Vagina (tissue), 2 donors: ENCODE results near the gene RFX4. TPM values are rescaled to one million over a fixed set of nuclear protein-coding genes. Genes with fewer than 3 reads are reported as not detected.

Source experiments
- DNase-seq, 2 donors: peaks; one replicate each; pipeline ENCODE4 v3.0.0-alpha.2; 2017; ENCODE audit errors: extremely low spot score in 2 of 2
- H3K27ac ChIP-seq: fragments of 200-600 bp; sonication (generic); one replicate; pipeline ENCODE4 v1.5.1; 2019
- H3K27me3 ChIP-seq: fragments of 200-600 bp; sonication (generic); one replicate; pipeline ENCODE4 v1.5.1; 2019
- H3K36me3 ChIP-seq, 2 donors: fragments of 200-600 bp; sonication (generic); one replicate each; pipeline ENCODE4 v1.5.1; 2017 to 2019
- H3K4me1 ChIP-seq: fragments of 200-600 bp; sonication (generic); one replicate; pipeline ENCODE4 v1.5.1; 2019
- H3K4me3 ChIP-seq, 2 donors: fragments of 200-600 bp; sonication (generic); 1 replicate in 1 of 2; 2 replicates in 1 of 2; pipeline ENCODE4 v1.5.1; 2016 to 2019
- H3K9me3 ChIP-seq: fragments of 200-600 bp; sonication (generic); one replicate; pipeline ENCODE4 v1.5.1; 2019
- POLR2A ChIP-seq, 2 donors: fragments of 450-650 bp; IDR thresholded peaks; one replicate each; pipeline ENCODE4 v1.6.1; 2017; ENCODE audit warnings: antibody characterized with exemption in 2 of 2, mild to moderate bottlenecking in 2 of 2, moderate library complexity in 2 of 2
- POLR2AphosphoS5 ChIP-seq, 2 donors: sonication (generic); formaldehyde crosslinking; IDR thresholded peaks; one replicate each; pipeline ENCODE4 v1.9.0; 2017; ENCODE audit warnings: antibody characterized with exemption in 2 of 2, mild to moderate bottlenecking in 2 of 2, low read depth in 1 of 2; ENCODE audit not compliant: insufficient read depth in 1 of 2
- intact Hi-C: fragments of 100-400 bp; cut with DNase I; formaldehyde crosslinking; loops from one replicate; pipeline ENCODE4 v1.15.1; 2023
- total RNA-seq: library from RNA; depleted of rRNA; stranded (reverse); fragments of >200 nt; gene quantifications from one replicate; pipeline ENCODE4 v1.2.3, GENCODE V29; 2016
- TF ChIP-seq, protein P1 (sequence below), 3 experiments: fragments of 450-650 bp in 2 of 3; fragments of 200-600 bp in 1 of 3; sonication (generic) in 1 of 3; IDR thresholded peaks; one replicate each; pipeline ENCODE4 v1.5.1; 2017 to 2019; ENCODE audit warnings: antibody characterized with exemption in 3 of 3, mild to moderate bottlenecking in 2 of 3, moderate library complexity in 2 of 3

The RFX4 gene
- total RNA-seq, 1 donor from 2014 or later: not detected

DNA sequence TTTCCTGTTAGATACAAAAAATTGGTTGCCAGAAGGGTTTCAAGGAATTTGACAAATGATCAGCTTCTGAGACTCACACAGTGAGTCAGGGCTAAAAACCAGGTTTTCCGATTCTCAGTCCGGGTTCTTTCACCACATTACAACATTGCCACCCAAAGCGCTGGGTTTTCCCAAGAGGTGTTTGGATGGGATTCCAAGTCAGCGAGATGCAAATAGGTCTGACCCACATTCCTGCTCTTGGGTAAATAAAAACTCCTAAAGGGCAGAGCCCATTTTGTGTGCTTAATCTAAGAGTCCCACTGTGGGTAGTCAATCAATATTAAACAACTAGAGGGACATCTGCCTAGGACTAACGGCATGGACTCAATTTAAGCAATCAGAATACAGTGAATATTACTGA is 186.3 kb downstream of the RFX4 start:
- TF ChIP-seq, protein P1, sequence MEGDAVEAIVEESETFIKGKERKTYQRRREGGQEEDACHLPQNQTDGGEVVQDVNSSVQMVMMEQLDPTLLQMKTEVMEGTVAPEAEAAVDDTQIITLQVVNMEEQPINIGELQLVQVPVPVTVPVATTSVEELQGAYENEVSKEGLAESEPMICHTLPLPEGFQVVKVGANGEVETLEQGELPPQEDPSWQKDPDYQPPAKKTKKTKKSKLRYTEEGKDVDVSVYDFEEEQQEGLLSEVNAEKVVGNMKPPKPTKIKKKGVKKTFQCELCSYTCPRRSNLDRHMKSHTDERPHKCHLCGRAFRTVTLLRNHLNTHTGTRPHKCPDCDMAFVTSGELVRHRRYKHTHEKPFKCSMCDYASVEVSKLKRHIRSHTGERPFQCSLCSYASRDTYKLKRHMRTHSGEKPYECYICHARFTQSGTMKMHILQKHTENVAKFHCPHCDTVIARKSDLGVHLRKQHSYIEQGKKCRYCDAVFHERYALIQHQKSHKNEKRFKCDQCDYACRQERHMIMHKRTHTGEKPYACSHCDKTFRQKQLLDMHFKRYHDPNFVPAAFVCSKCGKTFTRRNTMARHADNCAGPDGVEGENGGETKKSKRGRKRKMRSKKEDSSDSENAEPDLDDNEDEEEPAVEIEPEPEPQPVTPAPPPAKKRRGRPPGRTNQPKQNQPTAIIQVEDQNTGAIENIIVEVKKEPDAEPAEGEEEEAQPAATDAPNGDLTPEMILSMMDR (IDR thresholded peaks at IDR 0.05): no peak
- no peak for TF ChIP-seq POLR2AphosphoS5 (IDR thresholded peaks at IDR 0.05; ENCODE audit: insufficient read depth in 1 of 2, low read depth in 1 of 2)
- TF ChIP-seq POLR2A (IDR thresholded peaks at IDR 0.05): no peak
- no peaks in the 10 kb centered on the region for H3K27me3 ChIP-seq

DNA sequence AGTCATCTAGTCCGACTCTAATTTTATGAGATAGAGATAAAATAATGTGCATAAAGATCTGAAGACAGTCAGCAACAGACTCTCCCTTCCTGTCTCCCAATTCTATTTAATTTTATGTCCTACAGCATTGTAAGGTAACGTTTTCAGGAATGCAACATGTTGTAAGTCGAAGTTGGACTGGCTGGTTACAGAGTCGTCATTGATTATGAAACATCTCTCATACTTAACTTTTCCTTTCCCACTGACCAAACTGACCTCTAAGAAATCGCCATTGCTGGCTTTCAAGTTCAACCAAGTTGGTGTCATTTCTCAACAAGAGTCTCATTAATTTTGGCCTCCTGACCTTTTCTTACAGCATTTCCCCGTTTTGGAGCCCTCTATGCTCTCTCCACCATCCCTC is 186.7 kb downstream of the RFX4 start:
- no peaks in the 10 kb centered on the region for H3K4me1 ChIP-seq
- no peaks in the 10 kb centered on the region for H3K36me3 ChIP-seq
- TF ChIP-seq, protein P1 (IDR thresholded peaks at IDR 0.05): no peak
- TF ChIP-seq POLR2AphosphoS5 (IDR thresholded peaks at IDR 0.05; ENCODE audit: insufficient read depth in 1 of 2, low read depth in 1 of 2) (no peak), POLR2A (IDR thresholded peaks at IDR 0.05) (no peak)
- H3K4me3 ChIP-seq: no peak overlapping the region
- intact Hi-C loops: no loop called here
- no peaks in the 10 kb centered on the region for H3K9me3 ChIP-seq
- H3K27me3 ChIP-seq: no peaks in the 10 kb centered on the region
- H3K27ac ChIP-seq: no peak overlapping the region
- no peak for DNase-seq

More for the DNA sequence above, 186.3 kb downstream of the RFX4 start:
- Histone ChIP-seq H3K27ac (no peak overlapping the region), H3K9me3 (no peaks in the 10 kb centered on the region), H3K4me1 (no peaks in the 10 kb centered on the region), H3K36me3 (no peaks in the 10 kb centered on the region), H3K4me3 (no peak overlapping the region)
- DNase-seq: no peak
- intact Hi-C loops: no loop called here

DNA sequence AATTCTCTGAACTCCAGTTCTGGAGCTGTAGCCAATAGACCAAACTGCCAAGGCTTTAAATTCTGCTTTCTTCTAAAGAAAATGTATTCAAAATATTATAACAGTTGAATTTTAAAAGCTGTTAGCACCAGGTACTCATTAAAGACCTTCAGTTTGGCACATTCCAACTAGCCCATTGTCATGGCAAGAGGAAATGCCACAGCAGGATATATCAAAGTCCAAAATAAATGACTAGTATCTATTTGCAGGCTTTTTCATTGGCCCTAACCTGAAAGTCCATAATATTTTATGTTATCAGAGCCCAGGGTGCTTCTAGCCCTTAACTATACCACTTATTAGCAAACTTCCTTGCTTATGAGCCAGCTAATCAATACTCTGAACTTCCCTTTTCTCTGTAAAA is 188.6 kb downstream of the RFX4 start:
- peaks cover 14% of the 10 kb centered on the region for H3K4me1 ChIP-seq
- no peaks in the 10 kb centered on the region for H3K27me3 ChIP-seq
- TF ChIP-seq POLR2AphosphoS5 (IDR thresholded peaks at IDR 0.05; ENCODE audit: insufficient read depth in 1 of 2, low read depth in 1 of 2) (no peak), POLR2A (IDR thresholded peaks at IDR 0.05) (no peak)
- TF ChIP-seq, protein P1 (IDR thresholded peaks at IDR 0.05): no peak
- no peaks in the 10 kb centered on the region for H3K9me3 ChIP-seq
- intact Hi-C loops: no loop called here
- no peak overlapping the region for H3K4me3 ChIP-seq
- no peaks in the 10 kb centered on the region for H3K36me3 ChIP-seq
- H3K27ac ChIP-seq: no peak overlapping the region
- no peak for DNase-seq

DNA sequence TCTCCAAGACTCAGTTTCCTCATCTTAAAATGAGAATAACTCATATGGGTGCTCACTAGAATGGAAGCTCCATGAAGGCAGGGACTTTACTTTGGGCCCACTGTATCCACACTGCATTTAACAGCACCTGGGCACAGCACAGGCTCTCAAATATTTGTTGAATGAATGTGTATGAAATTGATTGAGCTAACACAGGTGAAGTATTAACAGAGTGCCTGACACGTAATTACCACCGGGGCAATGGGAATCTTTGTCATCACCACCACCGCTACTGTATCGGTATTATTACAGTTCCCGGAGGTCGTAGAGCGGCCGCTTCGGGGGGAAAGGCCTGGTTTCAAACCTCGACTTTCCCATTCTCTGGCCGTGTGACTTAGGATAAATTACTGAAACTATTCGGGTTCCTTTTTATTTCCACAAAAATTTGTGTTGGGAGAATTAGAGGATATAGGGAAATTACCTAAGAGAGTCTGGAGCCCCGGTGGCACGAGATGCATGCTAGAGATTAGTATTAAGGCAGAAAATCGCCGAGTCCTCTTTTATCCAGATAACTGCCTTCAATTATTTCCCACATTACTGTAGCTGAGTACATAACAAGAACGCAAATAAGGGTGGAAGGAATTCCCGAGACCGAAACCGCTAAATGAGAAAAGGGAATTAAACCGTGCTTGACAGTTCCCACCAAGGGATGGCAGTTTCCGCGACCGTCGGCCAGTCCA is 190.6 kb downstream of the RFX4 start:
- intact Hi-C loops: no loop called here

More for the DNA sequence above, 190.6 kb downstream of the RFX4 start:
- no peaks in the 10 kb centered on the region for H3K9me3 ChIP-seq
- TF ChIP-seq POLR2A (IDR thresholded peaks at IDR 0.05): no peak
- TF ChIP-seq, protein P1 (IDR thresholded peaks at IDR 0.05): no peak
- TF ChIP-seq POLR2AphosphoS5 (IDR thresholded peaks at IDR 0.05; ENCODE audit: insufficient read depth in 1 of 2, low read depth in 1 of 2): no peak
- peak overlapping the region; percentile 90 for H3K27ac ChIP-seq
- no peaks in the 10 kb centered on the region for H3K27me3 ChIP-seq
- no peaks in the 10 kb centered on the region for H3K36me3 ChIP-seq
- peaks cover 14% of the 10 kb centered on the region for H3K4me1 ChIP-seq
- DNase-seq: no peak
- H3K4me3 ChIP-seq: peak overlapping the region; percentile 71 to 90
